Measurements from ENCODE around the gene MTUS2. TPM values are rescaled to one million over a fixed set of nuclear protein-coding genes. Genes with fewer than 3 reads are reported as not detected.

The MTUS2 gene
- total RNA-seq, 1 donor from 2014 or later: not detected

- H3K27ac Mint-ChIP-seq: no peak overlapping the region
- DNase-seq (ENCODE audit: low spot score): no peak
- H3K4me1 Mint-ChIP-seq (ENCODE audit: low read depth): no peaks in the 10 kb centered on the region
- intact Hi-C loops (cut with micrococcal nuclease): no loop called here
- peaks cover 28% of the 10 kb centered on the region for H3K36me3 Mint-ChIP-seq (ENCODE audit: low read depth)
- H3K27me3 Mint-ChIP-seq (ENCODE audit: insufficient read depth): no peaks in the 10 kb centered on the region
- H3K9me3 Mint-ChIP-seq: no peaks in the 10 kb centered on the region
- no peak overlapping the region for H3K4me3 Mint-ChIP-seq
These were observed 693.2 kb downstream of the MTUS2 start for GRCh38 chr13:29513002-29513980.

- no peaks in the 10 kb centered on the region for H3K9me3 Mint-ChIP-seq
- no peaks in the 10 kb centered on the region for H3K27me3 Mint-ChIP-seq (ENCODE audit: insufficient read depth)
- peaks cover 28% of the 10 kb centered on the region for H3K36me3 Mint-ChIP-seq (ENCODE audit: low read depth)
- intact Hi-C loops (cut with micrococcal nuclease): no loop called here
- H3K4me1 Mint-ChIP-seq (ENCODE audit: low read depth): no peaks in the 10 kb centered on the region
- H3K4me3 Mint-ChIP-seq: no peak overlapping the region
- H3K27ac Mint-ChIP-seq: no peak overlapping the region
- no peak for DNase-seq (ENCODE audit: low spot score)
These were observed 694.0 kb downstream of the MTUS2 start for GRCh38 chr13:29513981-29514719.

GRCh38 chr13:29514720-29515310, 694.7 kb downstream of the MTUS2 start:
- Mint-ChIP-seq H3K36me3 (ENCODE audit: low read depth) (peaks cover 31% of the 10 kb centered on the region), H3K4me3 (no peak overlapping the region), H3K27ac (no peak overlapping the region), H3K9me3 (no peaks in the 10 kb centered on the region), H3K27me3 (ENCODE audit: insufficient read depth) (no peaks in the 10 kb centered on the region), H3K4me1 (ENCODE audit: low read depth) (no peaks in the 10 kb centered on the region)
- no peak for DNase-seq (ENCODE audit: low spot score)
- intact Hi-C loops (cut with micrococcal nuclease): no loop called here

- intact Hi-C loops (cut with micrococcal nuclease): no loop called here
- no peaks in the 10 kb centered on the region for H3K4me1 Mint-ChIP-seq (ENCODE audit: low read depth)
- no peaks in the 10 kb centered on the region for H3K27me3 Mint-ChIP-seq (ENCODE audit: insufficient read depth)
These were observed 695.2 kb downstream of the MTUS2 start for GRCh38 chr13:29515372-29515771.

GRCh38 chr13:29516012-29516411, 695.9 kb downstream of the MTUS2 start:
- no peaks in the 10 kb centered on the region for H3K9me3 Mint-ChIP-seq
- H3K36me3 Mint-ChIP-seq (ENCODE audit: low read depth): peaks cover 41% of the 10 kb centered on the region
- H3K4me1 Mint-ChIP-seq (ENCODE audit: low read depth): no peaks in the 10 kb centered on the region
- no peak for DNase-seq (ENCODE audit: low spot score)
- no peak overlapping the region for H3K27ac Mint-ChIP-seq
- H3K4me3 Mint-ChIP-seq: no peak overlapping the region
- intact Hi-C loops (cut with micrococcal nuclease): no loop called here
- H3K27me3 Mint-ChIP-seq (ENCODE audit: insufficient read depth): no peaks in the 10 kb centered on the region

More at GRCh38 chr13:29515372-29515771, 695.2 kb downstream of the MTUS2 start:
- no peak for DNase-seq (ENCODE audit: low spot score)
- Mint-ChIP-seq H3K4me3 (no peak overlapping the region), H3K27ac (no peak overlapping the region), H3K36me3 (ENCODE audit: low read depth) (peaks cover 36% of the 10 kb centered on the region), H3K9me3 (no peaks in the 10 kb centered on the region)

GRCh38 chr13:29516880-29517279, 696.7 kb downstream of the MTUS2 start:
- DNase-seq (ENCODE audit: low spot score): no peak
- no peaks in the 10 kb centered on the region for H3K4me1 Mint-ChIP-seq (ENCODE audit: low read depth)
- H3K36me3 Mint-ChIP-seq (ENCODE audit: low read depth): peaks cover 37% of the 10 kb centered on the region
- no peak overlapping the region for H3K27ac Mint-ChIP-seq
- no peaks in the 10 kb centered on the region for H3K27me3 Mint-ChIP-seq (ENCODE audit: insufficient read depth)
- no peak overlapping the region for H3K4me3 Mint-ChIP-seq
- H3K9me3 Mint-ChIP-seq: no peaks in the 10 kb centered on the region
- intact Hi-C loops (cut with micrococcal nuclease): no loop called here

GRCh38 chr13:29519921-29520320, 699.8 kb downstream of the MTUS2 start:
- DNase-seq (ENCODE audit: low spot score): no peak
- H3K27ac Mint-ChIP-seq: no peak overlapping the region
- no peaks in the 10 kb centered on the region for H3K4me1 Mint-ChIP-seq (ENCODE audit: low read depth)
- H3K27me3 Mint-ChIP-seq (ENCODE audit: insufficient read depth): no peaks in the 10 kb centered on the region
- intact Hi-C loops (cut with micrococcal nuclease): no loop called here
- H3K9me3 Mint-ChIP-seq: no peaks in the 10 kb centered on the region
- no peak overlapping the region for H3K4me3 Mint-ChIP-seq
- peaks cover 37% of the 10 kb centered on the region for H3K36me3 Mint-ChIP-seq (ENCODE audit: low read depth)

- H3K9me3 Mint-ChIP-seq: no peaks in the 10 kb centered on the region
- no peaks in the 10 kb centered on the region for H3K4me1 Mint-ChIP-seq (ENCODE audit: low read depth)
- H3K27ac Mint-ChIP-seq: no peak overlapping the region
- DNase-seq (ENCODE audit: low spot score): no peak
- peaks cover 37% of the 10 kb centered on the region for H3K36me3 Mint-ChIP-seq (ENCODE audit: low read depth)
- H3K27me3 Mint-ChIP-seq (ENCODE audit: insufficient read depth): no peaks in the 10 kb centered on the region
- no peak overlapping the region for H3K4me3 Mint-ChIP-seq
- intact Hi-C loops (cut with micrococcal nuclease): no loop called here
These were observed 700.5 kb downstream of the MTUS2 start for GRCh38 chr13:29520671-29521070.

- no peak for DNase-seq (ENCODE audit: low spot score)
- Mint-ChIP-seq H3K4me3 (no peak overlapping the region), H3K9me3 (no peaks in the 10 kb centered on the region), H3K27me3 (ENCODE audit: insufficient read depth) (no peaks in the 10 kb centered on the region), H3K36me3 (ENCODE audit: low read depth) (peaks cover 35% of the 10 kb centered on the region), H3K27ac (no peak overlapping the region), H3K4me1 (ENCODE audit: low read depth) (no peaks in the 10 kb centered on the region)
- intact Hi-C loops (cut with micrococcal nuclease): no loop called here
These were observed 701.2 kb downstream of the MTUS2 start for GRCh38 chr13:29521336-29521735.

GRCh38 chr13:29522044-29522685, 702.0 kb downstream of the MTUS2 start:
- no peaks in the 10 kb centered on the region for H3K9me3 Mint-ChIP-seq
- intact Hi-C loops (cut with micrococcal nuclease): no loop called here
- no peaks in the 10 kb centered on the region for H3K4me1 Mint-ChIP-seq (ENCODE audit: low read depth)
- peaks cover 36% of the 10 kb centered on the region for H3K36me3 Mint-ChIP-seq (ENCODE audit: low read depth)
- H3K27ac Mint-ChIP-seq: no peak overlapping the region
- H3K27me3 Mint-ChIP-seq (ENCODE audit: insufficient read depth): no peaks in the 10 kb centered on the region
- no peak for DNase-seq (ENCODE audit: low spot score)
- H3K4me3 Mint-ChIP-seq: no peak overlapping the region

GRCh38 chr13:29523199-29523961, 703.2 kb downstream of the MTUS2 start:
- intact Hi-C loops (cut with micrococcal nuclease): no loop called here
- H3K27ac Mint-ChIP-seq: no peak overlapping the region
- no peaks in the 10 kb centered on the region for H3K27me3 Mint-ChIP-seq (ENCODE audit: insufficient read depth)
- H3K36me3 Mint-ChIP-seq (ENCODE audit: low read depth): peaks cover 34% of the 10 kb centered on the region
- no peak overlapping the region for H3K4me3 Mint-ChIP-seq
- DNase-seq (ENCODE audit: low spot score): no peak
- H3K4me1 Mint-ChIP-seq (ENCODE audit: low read depth): no peaks in the 10 kb centered on the region
- no peaks in the 10 kb centered on the region for H3K9me3 Mint-ChIP-seq

GRCh38 chr13:29524176-29524575, 704.0 kb downstream of the MTUS2 start:
- no peak for DNase-seq (ENCODE audit: low spot score)
- Mint-ChIP-seq H3K36me3 (ENCODE audit: low read depth) (peaks cover 38% of the 10 kb centered on the region), H3K4me3 (no peak overlapping the region), H3K4me1 (ENCODE audit: low read depth) (no peaks in the 10 kb centered on the region), H3K9me3 (no peaks in the 10 kb centered on the region), H3K27me3 (ENCODE audit: insufficient read depth) (no peaks in the 10 kb centered on the region), H3K27ac (no peak overlapping the region)
- intact Hi-C loops (cut with micrococcal nuclease): no loop called here
